ENCODE measurements around the gene PPP1R14C.
A peak's percentile ranks its signal among the peaks of the same experiment; 100 is the strongest.

Gene PPP1R14C

DNA sequence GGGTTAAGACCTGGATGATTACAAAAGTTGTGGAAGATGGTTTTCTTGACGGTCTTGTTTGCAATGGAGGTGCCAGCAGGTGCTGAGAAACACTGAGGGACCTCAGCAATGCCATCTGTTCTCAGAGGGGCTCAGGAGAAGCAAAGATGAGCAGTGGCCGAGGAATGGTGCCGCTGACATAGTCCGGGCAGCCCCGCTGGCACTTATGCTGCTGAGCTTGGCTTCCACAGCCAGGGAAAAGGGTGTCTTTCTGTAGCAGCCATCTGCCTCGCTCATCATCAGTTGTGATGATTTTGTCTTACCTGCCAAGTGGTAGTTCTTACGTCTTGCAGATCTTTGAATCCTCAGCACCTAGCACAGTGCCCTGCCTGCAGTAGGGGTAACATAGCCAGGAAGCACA lies 55.7 kb downstream of the PPP1R14C start:
- DNase-seq, result no peak

DNA sequence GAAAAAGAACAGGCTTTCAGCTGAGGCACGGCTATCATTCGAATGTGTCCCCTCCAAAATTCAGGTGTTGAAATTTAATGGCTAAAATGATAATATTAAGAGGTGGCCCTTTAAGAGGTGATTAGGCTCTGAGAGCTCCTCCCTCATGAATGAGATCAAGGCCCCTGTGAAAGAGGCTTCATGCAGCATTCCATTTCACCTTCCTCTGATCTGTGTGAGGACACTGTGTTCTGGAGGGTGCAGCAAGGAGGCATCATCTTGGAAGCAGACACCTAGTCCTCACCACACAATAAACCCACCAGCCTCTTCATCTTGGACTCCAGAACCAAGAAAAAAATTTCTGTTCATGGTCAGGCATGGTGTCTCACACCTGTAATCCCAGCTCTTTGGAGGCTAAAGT lies 56.4 kb downstream of the PPP1R14C start:
- no peak for DNase-seq

DNA sequence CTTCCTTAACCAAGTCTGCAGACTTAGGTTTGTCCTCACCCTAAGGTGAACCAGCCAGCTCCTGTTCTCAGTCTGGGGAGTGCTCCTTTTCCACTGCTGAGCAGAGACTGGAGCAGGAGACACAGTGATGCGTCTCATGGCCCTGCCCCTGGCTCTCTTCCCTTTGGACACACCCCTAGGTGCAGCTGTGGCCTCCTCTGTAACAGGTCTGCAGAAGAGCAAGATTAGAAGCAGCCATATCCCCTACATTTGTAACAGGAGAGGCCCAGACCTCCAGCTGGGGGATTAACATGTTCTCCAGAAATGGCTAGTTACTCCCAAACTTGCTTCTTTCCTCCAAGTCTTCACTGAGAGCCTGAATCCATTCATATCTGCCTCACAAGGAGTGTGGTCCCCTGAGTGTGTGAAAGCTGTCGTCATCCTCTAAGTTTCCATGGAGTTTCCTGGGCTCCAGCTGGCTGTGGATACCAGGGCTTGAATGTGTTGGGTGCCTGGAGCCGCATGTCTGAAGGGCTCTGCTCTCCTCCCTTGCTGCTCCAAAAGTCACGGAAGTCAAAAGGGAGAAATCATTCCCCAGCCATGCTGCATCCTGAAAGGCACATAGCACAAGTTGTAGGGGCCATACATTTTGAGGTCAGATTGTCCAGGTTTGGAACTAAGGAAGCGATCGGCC lies 57.7 kb downstream of the PPP1R14C start:
- no peak for DNase-seq

DNA sequence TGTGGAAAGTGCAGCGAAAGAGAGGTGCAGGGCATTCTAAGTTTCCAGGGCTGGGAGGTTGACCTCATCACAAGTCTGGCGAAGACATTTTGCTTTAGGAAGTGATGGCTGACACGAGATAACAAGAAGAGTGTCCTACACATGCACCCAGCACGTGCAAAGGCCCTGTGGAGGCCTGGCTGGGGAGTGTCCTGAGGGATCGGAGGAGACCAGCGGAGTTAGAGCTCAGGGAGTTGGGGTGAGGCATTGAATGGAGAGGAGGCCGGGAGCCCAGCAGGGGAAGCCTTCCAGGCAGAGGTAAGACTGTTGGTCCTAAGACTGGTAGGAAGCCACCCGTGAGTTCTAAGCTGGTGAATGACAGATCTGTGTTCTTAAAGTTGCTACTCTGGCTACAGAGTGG lies 58.4 kb downstream of the PPP1R14C start:
- no peak for DNase-seq

DNA sequence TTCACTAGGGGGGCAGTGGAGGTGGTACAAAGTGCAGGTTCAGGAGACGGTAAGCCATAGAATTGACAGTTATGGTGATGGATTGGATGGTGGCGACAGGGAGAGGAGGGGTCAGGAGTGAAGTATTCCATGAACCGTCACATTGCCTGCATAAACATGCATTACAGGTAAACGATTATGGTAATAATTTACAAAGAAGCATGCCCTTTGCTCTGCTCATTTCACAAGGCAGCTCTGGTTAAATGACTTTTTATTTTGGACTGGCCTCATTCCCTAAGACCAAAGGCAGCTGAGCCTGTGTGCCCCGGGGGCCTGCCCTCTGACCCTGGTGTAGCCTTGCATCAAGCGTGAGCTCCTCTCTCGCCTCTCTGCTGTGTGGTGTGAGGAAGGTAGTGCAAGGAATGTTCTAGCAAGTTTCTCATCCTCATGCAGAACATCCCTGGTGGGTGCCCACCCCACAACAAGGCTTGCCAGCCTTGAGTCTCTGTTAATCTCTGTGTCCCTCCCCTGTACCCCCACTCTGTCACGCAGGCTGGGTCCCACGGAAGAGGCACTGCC lies 59.0 kb downstream of the PPP1R14C start:
- DNase-seq, result no peak

DNA sequence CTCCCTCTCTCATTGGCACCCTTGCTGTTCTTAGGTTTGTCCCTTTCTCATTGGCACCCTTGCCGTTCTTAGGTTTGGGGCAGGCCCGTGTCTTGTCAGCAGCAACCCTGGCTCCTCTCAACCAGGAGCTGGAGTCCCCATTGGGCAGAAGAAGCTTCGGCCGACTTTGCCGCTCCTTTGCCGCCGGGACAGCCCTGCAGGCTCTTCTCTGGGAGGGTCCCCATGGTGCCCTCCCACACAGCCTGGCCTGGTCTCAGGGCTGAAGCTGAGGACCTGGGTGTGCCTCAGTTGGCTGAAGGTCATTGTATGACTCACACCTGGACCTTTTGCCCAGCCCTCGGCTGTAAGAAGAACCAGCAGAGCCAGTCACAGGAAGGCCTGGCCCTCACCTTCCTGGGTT lies 59.6 kb downstream of the PPP1R14C start:
- no peak for DNase-seq

DNA sequence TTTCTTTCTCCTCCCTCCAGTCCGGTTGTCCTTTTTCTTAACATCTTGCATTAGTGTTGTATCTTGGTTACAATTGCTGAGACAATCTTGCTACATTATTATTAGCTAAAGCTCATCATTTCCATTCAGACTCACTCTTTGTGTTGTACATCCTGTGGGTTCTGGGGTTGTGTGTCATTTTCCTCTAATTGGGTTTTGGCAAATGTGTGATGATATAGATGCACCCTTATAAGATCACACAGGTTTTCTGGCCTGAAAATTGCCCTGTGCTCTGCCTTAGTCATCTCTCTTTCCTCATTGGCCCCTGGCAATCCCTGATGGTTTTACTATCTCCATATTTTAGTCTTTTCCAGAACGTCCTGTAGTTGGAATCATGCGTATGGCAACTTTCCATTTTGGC lies 60.1 kb downstream of the PPP1R14C start:
- no peak for DNase-seq

DNA sequence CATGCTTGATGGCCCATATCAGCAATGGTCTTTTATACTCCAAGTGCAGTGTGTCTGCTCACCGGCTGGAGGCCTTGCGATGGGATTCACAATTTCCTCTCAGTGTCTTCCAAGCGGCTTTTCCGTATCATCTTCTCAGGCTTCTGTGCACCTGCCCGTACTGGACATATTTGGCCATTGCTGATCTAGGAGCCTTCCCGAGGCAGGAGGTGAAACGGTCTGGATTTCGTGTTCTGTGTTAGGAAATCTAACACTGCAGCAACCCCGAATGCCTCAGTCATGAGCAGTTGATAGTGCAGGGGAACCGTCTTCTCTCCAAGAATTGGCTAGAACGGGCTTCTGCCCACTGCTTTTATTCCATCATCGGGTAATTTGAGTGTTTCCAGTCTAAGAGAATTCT lies 60.5 kb downstream of the PPP1R14C start:
- no peak for DNase-seq

DNA sequence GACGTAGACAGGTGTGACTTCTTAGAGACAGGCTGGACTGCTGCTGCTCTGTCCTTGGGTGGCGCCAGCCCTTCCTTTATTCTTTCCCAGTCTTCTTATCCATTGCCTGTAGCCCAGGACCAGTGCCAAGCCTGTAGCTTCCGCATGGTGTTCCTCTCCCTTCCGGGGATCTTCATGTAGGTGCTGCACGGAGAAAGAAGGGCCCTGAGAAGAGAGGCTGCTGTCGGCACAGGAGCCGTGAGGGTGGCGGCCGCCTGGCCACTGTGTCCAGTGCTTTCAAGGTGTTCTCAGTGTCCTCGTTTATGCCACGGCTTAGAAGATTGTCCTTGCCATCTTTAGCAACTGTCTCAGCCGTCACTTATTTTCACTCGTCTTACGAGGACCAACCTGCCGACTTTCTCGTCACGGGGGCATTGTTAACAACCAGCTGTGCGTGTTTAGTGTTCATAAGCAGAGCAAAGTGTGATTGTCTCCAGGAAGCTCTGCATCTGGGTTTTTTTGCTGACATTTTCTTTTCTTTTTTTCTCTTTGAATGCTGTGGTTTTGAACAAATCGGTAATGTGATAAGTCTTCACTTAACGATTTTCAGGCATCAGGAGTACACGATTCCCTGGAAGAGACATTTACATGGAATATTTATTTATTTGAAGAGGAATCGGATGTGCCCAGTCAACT lies 61.2 kb downstream of the PPP1R14C start:
- no peak for DNase-seq

DNA sequence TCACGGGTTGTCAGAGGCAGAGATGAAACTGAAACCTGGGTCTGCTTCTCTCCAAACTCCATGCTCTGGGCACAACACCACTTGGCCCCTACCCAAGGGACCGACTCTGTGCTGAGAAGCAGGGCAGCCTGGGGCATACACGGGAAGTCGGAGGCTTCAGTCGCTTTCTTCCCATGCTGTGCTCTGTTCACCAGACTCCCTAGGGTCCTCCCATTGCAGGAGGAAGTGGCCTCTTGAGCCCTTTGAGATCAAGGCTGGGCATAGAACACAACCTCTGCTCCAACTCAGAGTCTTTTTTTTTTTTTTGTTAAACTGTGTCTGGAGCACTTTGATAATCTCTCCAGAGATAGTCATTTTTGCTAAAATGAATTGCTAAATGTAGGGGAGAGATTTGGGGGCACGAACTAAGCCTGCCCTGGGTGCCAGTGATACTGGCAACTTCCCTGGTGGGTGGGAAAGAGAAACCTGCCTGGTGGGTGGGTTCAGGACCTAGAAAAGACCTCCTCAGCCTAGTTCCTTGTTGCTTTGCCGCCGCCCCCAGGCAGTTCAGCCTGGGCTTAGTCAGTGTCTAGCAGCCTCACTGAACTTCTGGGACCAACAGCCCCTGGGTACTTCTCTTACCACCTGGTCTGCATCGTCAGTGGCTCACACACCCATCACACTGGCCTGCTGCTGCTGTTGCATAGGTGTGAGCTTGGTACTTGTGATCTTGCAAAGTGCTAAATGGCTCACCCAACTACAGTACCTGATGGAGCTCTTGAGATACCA lies 62.0 kb downstream of the PPP1R14C start:
- DNase-seq, result no peak

DNA sequence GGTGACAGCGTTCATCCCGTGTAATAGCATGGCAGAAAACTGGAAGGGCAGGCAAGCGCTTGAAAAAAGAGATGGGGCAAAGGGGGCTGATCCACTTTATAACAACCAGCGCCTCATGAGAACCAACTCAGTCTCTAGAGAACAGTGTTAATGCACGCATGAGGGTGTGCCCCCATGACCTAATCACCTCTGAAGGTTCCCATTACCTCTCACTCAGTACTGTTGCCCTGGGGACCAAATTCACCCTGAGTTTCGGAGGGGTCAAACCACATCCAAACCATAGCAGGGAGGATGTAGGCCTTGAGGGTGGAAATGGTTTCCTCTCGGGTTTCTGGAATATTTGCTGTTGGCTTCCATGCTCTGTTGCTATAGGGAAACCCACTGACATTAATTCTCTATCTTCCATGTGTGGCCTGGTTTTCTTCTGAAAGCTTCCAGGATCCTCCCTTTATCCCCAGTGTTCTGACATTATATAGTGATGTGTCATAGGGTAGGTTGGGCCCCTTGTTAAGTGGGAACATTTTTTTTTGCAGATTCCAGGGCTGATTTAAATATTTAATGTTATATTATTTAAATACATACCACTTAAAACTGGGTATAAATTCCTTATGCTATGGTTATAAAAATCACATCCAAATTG lies 65.2 kb downstream of the PPP1R14C start:
- DNase-seq, result no peak

DNA sequence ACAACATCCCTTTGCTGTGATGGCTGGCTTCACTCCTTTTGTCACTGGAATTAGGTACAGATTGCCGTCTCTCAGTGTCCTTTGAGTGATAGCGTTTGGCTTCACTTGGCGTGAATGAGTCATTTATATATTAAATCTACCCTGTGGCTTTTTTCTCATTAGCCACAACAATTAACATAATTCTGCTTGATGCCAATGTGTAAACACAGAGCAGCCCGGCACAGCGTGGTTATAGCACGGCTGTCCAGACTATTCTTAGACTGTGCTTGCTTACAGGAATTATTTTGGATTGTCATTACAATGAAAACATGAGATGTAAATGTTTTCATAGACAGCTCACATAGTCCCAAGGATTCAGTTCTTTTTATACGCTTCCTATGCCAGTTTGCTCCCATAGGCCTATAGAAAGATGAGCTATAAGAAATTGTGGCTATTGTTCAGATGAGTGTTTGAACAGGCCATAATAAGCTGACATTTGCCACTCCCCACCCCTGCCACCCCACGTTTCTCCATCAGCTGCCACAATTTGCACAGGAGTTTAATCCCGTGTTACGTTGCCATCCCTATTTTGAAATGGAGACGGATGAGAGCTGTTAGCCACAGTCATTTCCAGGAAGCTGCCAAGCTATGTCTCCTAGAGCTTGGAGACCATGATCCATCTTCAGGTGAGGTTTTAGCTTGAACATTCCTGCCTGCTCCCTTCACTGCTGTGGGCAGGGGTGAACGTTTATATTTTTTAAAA lies 65.9 kb downstream of the PPP1R14C start:
- DNase-seq, result peak; percentile 78

DNA sequence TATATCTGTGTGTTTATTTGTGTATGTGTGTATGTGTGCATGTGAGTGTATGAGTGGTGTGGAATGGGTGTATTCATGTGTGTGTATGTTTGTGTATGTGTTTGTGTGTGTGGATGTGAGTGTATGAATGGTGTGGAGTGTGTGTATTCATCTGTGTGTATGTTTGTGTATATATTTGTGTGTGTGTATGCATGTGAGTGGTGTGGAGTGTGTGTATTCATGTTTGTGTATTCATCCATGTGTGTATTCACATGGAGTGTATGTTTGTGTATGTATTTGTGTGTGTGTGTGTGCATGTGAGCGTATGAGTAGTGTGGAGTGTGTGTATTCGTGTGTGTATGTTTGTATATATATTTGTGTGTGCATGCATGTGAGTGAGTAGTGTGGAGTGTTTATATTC lies 66.6 kb downstream of the PPP1R14C start:
- DNase-seq, result no peak

DNA sequence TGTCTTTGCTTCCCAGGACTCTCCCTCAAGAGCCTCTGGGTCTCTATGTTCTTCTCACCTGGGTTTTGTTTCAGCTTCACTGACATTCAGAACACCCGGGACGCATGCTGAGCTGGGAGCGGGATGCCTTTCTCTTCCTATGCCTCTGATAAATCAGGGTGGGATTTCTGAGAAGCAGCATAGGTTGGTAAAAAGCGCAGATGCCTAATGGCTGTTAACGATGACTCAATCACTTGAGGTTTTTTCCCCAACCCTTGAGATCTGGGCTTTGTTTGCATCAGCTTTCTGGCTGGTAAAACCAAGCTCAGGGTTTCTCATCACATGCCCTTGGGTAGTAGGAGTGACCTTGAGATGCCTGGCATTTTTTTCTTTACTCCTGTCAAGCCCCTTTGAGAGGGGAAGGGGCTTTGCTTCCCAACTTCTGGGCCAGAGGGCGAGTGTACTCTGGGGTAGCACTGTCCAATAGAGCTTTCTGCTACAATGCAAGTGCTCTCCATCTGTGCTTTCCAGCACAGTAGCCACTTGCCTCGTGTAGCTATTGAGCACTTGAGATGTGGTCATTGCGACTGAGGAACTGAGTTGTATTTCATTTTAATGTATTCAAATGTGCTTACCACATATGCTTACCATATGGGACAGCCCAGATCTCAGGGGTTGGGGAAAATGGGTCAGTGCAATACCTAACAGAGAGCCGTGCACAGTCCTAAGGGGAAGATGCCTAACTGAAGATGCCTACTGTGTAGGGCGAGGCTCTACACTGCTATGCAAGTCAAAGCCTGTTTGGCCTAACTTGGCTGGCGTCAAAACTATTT lies 69.1 kb downstream of the PPP1R14C start:
- DNase-seq, result no peak

DNA sequence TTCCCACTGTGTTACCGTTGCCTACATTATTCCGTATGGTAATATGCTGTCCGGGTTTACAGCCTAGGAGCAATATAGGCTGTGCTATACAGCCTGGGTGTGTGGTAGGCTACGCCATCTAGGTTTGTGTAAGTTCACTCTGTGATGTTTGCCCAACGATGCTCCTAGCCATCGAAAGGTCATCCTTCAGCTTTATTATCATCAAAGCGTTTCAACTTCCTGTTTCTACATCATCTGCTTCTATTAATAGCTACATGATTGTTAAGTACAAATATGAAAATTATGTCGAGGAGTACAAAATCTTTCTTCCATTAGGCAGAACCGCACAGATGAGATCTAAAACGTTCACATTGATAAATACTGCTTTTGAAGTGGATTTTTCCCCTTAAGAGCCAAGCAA lies 69.9 kb downstream of the PPP1R14C start:
- DNase-seq, result no peak

DNA sequence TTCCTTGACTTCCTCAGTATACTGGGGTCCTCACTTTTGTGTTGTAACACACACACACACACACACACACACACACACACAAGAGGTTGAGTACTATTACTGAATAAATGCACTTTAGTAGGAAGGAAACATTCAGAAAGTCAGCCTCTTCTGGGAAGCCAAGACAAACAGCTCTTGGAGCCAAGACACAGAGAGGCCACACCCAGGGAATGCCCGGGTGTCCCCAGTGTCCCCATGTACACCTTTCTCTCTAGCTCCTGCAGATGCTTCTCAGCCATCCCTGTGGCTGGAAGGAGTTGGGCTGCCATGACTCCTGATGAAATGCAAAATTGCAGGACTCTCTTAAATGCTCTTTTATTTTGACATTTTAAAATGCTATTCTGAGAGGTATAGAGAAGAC lies 70.5 kb downstream of the PPP1R14C start:
- DNase-seq, result no peak

DNA sequence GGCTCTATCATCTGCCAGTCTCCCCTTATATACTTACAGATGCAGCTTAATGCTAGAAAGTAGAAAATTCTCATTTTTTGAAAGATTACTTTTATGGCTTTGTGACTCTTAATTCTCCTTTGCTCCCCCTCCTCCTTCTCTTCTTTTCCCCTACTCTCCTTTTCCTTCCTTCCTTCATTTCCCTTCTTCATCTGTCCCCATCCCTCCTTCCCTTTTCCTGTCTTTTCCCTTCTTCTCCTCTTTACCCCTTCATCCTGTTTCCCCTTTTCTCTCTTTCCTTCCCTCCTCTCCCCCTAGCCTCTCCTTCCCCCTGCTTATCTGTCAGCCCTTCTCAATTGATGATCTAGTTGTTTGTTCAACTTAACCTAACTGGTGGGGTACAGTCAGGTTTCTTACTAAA lies 71.5 kb downstream of the PPP1R14C start:
- DNase-seq, result no peak

DNA sequence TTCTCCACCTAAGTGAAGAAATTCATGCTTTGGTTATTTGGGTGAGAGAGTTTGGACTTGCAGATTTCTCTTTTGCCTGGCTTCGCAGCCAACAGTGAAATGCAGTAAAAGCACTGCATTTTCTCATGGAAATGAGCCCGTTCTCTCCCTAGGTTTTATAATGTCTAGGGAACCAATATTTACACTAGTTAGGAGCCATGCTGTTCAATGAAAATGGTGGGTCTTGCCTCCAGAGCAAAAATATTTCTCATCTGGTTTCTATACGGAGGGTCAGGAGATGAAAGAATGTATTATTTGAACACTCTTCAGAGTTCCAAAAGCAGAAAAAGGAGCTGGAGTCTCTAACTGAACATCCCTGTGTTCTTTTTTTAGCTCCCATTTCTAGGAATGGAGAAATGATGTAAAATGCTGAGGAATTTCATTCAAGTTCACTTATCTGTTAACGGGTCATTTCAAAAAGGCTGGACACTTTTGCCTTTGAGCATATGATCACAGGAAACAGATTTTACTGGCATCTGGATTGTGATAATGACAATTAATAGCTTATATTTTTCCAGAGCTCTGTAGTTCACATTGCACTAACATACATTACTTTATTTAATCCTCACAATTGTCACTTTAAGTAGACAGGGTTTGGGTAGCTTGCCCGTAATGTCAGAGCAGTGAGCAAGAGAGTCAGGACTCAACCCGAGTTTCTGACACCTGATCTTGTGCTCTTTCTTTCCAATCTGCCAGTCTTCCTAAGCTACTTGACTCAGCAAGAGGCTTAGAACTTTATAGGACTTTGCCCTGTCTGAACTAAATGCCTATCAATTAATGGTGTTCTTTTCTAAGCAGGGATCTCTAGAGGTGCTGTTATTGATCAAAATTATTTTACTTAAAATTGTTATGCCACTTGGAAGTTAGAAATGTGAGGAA lies 78.0 kb downstream of the PPP1R14C start:
- no peak for DNase-seq

DNA sequence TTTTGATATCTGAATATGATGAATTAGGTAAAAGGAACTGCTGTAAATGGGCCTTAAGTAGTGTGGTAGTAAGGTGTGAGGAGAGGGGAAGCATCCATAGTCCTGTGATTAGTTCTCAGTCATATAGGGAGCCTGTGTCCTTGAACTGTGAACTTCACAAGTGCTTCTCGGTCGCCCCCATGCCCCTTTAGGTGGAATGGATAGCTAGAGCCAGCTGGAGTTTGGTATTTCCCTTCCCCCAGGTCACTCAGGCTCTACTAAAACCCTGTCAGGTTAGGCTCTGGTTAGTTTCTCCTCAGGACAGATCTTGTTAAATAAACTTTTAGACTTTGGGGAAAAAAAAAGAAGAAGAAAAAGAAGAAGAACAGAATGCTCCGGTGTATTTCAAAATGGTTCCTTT lies 82.0 kb downstream of the PPP1R14C start:
- DNase-seq, result no peak

DNA sequence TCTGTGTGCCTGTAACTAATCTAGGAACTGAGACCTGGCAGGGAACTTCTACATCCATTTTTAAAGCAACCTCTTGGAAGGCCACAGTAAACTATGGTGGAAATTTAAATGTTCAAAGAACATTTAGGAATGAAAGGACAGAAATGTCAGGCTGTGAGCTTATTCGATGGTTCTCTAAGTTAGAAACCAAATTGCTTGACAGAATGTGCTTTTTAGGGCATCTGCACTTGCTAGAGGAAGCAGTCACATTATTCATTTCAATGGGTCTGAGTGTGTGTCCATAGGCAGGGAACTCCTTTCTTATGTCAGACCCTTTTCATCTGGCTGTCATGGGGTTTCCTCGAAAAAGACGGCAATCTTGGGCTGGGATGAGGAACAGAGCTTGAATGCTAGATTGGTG lies 84.4 kb downstream of the PPP1R14C start:
- no peak for DNase-seq
